Fibroblast of peridontal ligament (primary cell): ENCODE results near the gene EIF4B.

Source experiments
- DNase-seq: peaks from one replicate; pipeline ENCODE4 v3.0.0-alpha.2; 2010; ENCODE audit errors: extremely low read depth

The EIF4B gene

GRCh38 chr12:53069621-53070410 is 63.6 kb downstream of the EIF4B start:
- DNase-seq, result no peak

- no peak for DNase-seq
These were observed 64.7 kb downstream of the EIF4B start for GRCh38 chr12:53070877-53071492.

GRCh38 chr12:53071591-53072551 is 65.6 kb downstream of the EIF4B start:
- peak; percentile 86 for DNase-seq

- DNase-seq, result no peak
These were observed 67.6 kb downstream of the EIF4B start for GRCh38 chr12:53073881-53074280.

- DNase-seq, result no peak
These were observed 68.2 kb downstream of the EIF4B start for GRCh38 chr12:53074283-53074998.

GRCh38 chr12:53074999-53075370 is 68.7 kb downstream of the EIF4B start:
- no peak for DNase-seq

GRCh38 chr12:53076461-53076860 is 70.2 kb downstream of the EIF4B start:
- DNase-seq, result no peak

- DNase-seq, result no peak
These were observed 70.8 kb downstream of the EIF4B start for GRCh38 chr12:53077030-53077429.

- peak; percentile 61 for DNase-seq
These were observed 72.4 kb downstream of the EIF4B start for GRCh38 chr12:53078425-53079225.

GRCh38 chr12:53079226-53080117 is 73.2 kb downstream of the EIF4B start, which contains the start of gene SPRYD3:
Gene SPRYD3, minus strand, starts transcription at chr12:53079390. Its CDS starts 57 bp downstream, at chr12:53079333.
- peak; percentile 95 for DNase-seq

GRCh38 chr12:53082637-53083175 is 76.5 kb downstream of the EIF4B start:
- no peak for DNase-seq

- DNase-seq, result no peak
These were observed 80.1 kb downstream of the EIF4B start for GRCh38 chr12:53086361-53086760.

GRCh38 chr12:53090105-53090504 is 83.8 kb downstream of the EIF4B start:
- no peak for DNase-seq

- no peak for DNase-seq
These were observed 84.3 kb downstream of the EIF4B start for GRCh38 chr12:53090554-53090953.

- no peak for DNase-seq
These were observed 85.5 kb downstream of the EIF4B start for GRCh38 chr12:53091756-53092155.
